ENCODE results near the gene POLR2J2. TPM values are rescaled to one million over a fixed set of nuclear protein-coding genes. Genes with fewer than 3 reads are reported as not detected.

POLR2J2 gene
- total RNA-seq, 1 experiment from 2014 or later = not detected

Other genes starting within 250 kb of the POLR2J2 start
- 76.0 and 106 TPM in 2 replicates for gene ORAI2, start 238.1 kb downstream of the POLR2J2 start, total RNA-seq (2014; rRNA removed; shearing (Covaris generic); ENCODE audit: low replicate concordance)
- gene ALKBH4, start 206.8 kb downstream of the POLR2J2 start, total RNA-seq (2014; rRNA removed; shearing (Covaris generic); ENCODE audit: low replicate concordance) = 15.6 and 49.2 TPM in 2 replicates
- 35.4 and 47.4 TPM in 2 replicates for gene LRWD1, start 206.7 kb downstream of the POLR2J2 start, total RNA-seq (2014; rRNA removed; shearing (Covaris generic); ENCODE audit: low replicate concordance)
- 40.3 and 53.0 TPM in 2 replicates for gene POLR2J, start 192.7 kb downstream of the POLR2J2 start, total RNA-seq (2014; rRNA removed; shearing (Covaris generic); ENCODE audit: low replicate concordance)
- 1.2 and 2.2 TPM in 2 replicates for gene RASA4B, start 153.9 kb downstream of the POLR2J2 start, total RNA-seq (2014; rRNA removed; shearing (Covaris generic); ENCODE audit: low replicate concordance)
- gene UPK3BL2, start 128.0 kb downstream of the POLR2J2 start, total RNA-seq (2014; rRNA removed; shearing (Covaris generic); ENCODE audit: low replicate concordance) = 27.6 TPM in 1 of 2 replicates, not detected in the other
- gene SPDYE2, start 120.4 kb downstream of the POLR2J2 start, total RNA-seq (2014; rRNA removed; shearing (Covaris generic); ENCODE audit: low replicate concordance) = not detected in 2 replicates
- gene POLR2J3, start 99.1 kb downstream of the POLR2J2 start, total RNA-seq (2014; rRNA removed; shearing (Covaris generic); ENCODE audit: low replicate concordance) = 4.3 and 16.9 TPM in 2 replicates
- gene RASA4, start 54.9 kb downstream of the POLR2J2 start, total RNA-seq (2014; rRNA removed; shearing (Covaris generic); ENCODE audit: low replicate concordance) = 2.9 and 6.9 TPM in 2 replicates
- gene UPK3BL1, start 28.9 kb downstream of the POLR2J2 start, total RNA-seq (2014; rRNA removed; shearing (Covaris generic); ENCODE audit: low replicate concordance) = 12.8 and 15.6 TPM in 2 replicates
- gene SPDYE2B, start 21.3 kb downstream of the POLR2J2 start, total RNA-seq (2014; rRNA removed; shearing (Covaris generic); ENCODE audit: low replicate concordance) = not detected in 2 replicates
- 4.3 and 5.0 TPM in 2 replicates for gene FAM185A, start 77.3 kb upstream of the POLR2J2 start, total RNA-seq (2014; rRNA removed; shearing (Covaris generic); ENCODE audit: low replicate concordance)
- gene LRRC17, start 241.3 kb upstream of the POLR2J2 start, total RNA-seq (2014; rRNA removed; shearing (Covaris generic); ENCODE audit: low replicate concordance) = 1.5 TPM in 1 of 2 replicates, not detected in the other